ENCODE measurements around the gene TMEFF2. TPM values are rescaled to one million over a fixed set of nuclear protein-coding genes. Genes with fewer than 3 reads are reported as not detected.
"Not testable (repeated sequence)": the region's sequence is repeated elsewhere in the genome, so short reads cannot be mapped to it uniquely, and the experiment has no call there.

Gene TMEFF2
- total RNA-seq, 2 donors from 2014 or later: 3.2 to 55.8 TPM

GRCh38 chr2:192091476-192091875 lies 103.3 kb downstream of the TMEFF2 start:
- H3K27ac ChIP-seq: no peak overlapping the region
- TF ChIP-seq POLR2AphosphoS5 (IDR thresholded peaks at IDR 0.05) (no peak), POLR2A (IDR thresholded peaks at IDR 0.05) (no peak), CTCF (IDR thresholded peaks at IDR 0.05) (no peak)
- WGBS: 50% methylated on average over 1 of the region's 1 CpG
- intact Hi-C loops (cut with DNase I): no loop called here
- H3K36me3 ChIP-seq: no peaks in the 10 kb centered on the region
- no peak overlapping the region for H3K4me3 ChIP-seq
- no peaks in the 10 kb centered on the region for H3K4me1 ChIP-seq (replicated peaks)
- no peaks in the 10 kb centered on the region for H3K9me3 ChIP-seq
- no peaks in the 10 kb centered on the region for H3K27me3 ChIP-seq (replicated peaks; ENCODE audit: insufficient read depth)
- DNase-seq (ENCODE audit: low spot score): no peak

DNA sequence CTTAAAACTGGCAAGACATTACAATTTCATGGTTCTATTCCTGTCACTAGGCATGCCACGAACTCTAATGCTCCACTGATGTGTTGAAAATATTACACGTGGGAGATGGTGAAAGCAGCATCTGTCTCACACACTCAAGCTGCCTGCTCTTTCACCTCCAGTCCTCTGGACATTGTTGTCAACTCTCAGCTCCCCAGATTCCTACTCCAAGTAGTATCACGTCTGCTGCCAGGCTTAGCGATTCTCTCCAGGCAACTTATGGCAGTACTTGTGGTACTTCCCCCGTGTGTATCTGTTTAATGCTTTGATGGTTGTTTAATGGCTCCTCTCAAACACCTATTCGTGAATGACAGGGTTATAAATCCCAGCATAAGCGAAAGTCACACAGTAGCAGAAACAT lies 103.8 kb downstream of the TMEFF2 start:
- Histone ChIP-seq H3K36me3 (no peaks in the 10 kb centered on the region), H3K4me3 (no peak overlapping the region), H3K9me3 (no peaks in the 10 kb centered on the region), H3K4me1 (replicated peaks) (no peaks in the 10 kb centered on the region), H3K27me3 (replicated peaks; ENCODE audit: insufficient read depth) (no peaks in the 10 kb centered on the region), H3K27ac (no peak overlapping the region)
- TF ChIP-seq POLR2AphosphoS5 (IDR thresholded peaks at IDR 0.05): no peak
- TF ChIP-seq CTCF (IDR thresholded peaks at IDR 0.05): no peak
- TF ChIP-seq POLR2A (IDR thresholded peaks at IDR 0.05): no peak
- no peak for DNase-seq (ENCODE audit: low spot score)
- intact Hi-C loops (cut with DNase I): no loop called here
- WGBS: 51% methylated on average over 7 of the region's 7 CpGs

- intact Hi-C loops (cut with DNase I): no loop called here
- no peaks in the 10 kb centered on the region for H3K27me3 ChIP-seq (replicated peaks; ENCODE audit: insufficient read depth)
- TF ChIP-seq POLR2A (IDR thresholded peaks at IDR 0.05) (no peak), CTCF (IDR thresholded peaks at IDR 0.05) (no peak), POLR2AphosphoS5 (IDR thresholded peaks at IDR 0.05) (no peak)
Observed at GRCh38 chr2:192087398-192087958, 107.3 kb downstream of the TMEFF2 start.

DNA sequence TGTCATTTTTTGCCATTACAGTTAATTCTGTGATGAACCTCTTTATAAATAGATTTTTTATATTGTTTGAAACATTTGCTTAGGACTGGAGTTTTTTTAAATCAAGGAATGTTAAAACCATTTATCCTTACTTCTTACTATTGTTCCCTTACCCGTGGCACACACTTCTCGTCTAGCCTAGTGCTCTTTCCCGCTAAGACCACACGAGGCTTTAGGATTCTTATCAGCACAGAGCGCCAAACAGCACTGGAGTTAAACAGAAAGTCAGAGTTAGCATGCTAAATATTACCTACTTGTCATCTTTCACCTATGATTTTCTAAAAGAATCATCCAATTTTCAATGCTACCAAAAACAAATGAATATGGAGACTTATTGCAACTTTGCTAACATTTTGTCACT lies 112.6 kb downstream of the TMEFF2 start:
- WGBS: 85% methylated on average over 5 of the region's 5 CpGs
- Histone ChIP-seq H3K9me3 (no peaks in the 10 kb centered on the region), H3K36me3 (no peaks in the 10 kb centered on the region), H3K4me3 (no peak overlapping the region), H3K4me1 (replicated peaks) (no peaks in the 10 kb centered on the region), H3K27me3 (replicated peaks; ENCODE audit: insufficient read depth) (no peaks in the 10 kb centered on the region), H3K27ac (no peak overlapping the region)
- no peak for TF ChIP-seq POLR2A (IDR thresholded peaks at IDR 0.05)
- TF ChIP-seq CTCF (IDR thresholded peaks at IDR 0.05): no peak
- TF ChIP-seq POLR2AphosphoS5 (IDR thresholded peaks at IDR 0.05): no peak
- intact Hi-C loops (cut with DNase I): no loop called here
- DNase-seq (ENCODE audit: low spot score): no peak

More at GRCh38 chr2:192087398-192087958, 107.3 kb downstream of the TMEFF2 start:
- 13% methylated on average over 4 of the region's 4 CpGs for WGBS
- no peaks in the 10 kb centered on the region for H3K4me1 ChIP-seq (replicated peaks)
- no peaks in the 10 kb centered on the region for H3K36me3 ChIP-seq
- H3K27ac ChIP-seq: no peak overlapping the region
- H3K4me3 ChIP-seq: no peak overlapping the region
- H3K9me3 ChIP-seq: no peaks in the 10 kb centered on the region
- DNase-seq (ENCODE audit: low spot score): no peak

DNA sequence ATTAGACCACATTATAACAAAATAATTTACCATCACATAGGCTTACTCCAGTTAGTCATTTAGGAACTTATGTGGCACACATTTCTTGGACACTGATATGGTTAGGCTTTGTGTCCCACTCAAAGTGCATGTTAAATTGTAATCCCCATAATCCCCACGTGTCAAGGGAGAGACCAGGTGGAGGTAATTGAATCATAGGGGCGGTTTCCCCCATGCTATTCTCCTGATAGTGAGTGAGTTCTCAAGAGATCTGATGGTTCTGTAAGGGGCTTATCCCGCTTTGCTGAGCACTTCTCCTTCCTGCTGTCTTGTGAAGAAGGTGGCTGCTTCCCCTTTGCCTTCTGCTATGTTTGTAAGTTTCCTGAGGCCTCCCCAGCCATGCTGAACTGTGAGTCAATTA lies 114.6 kb downstream of the TMEFF2 start:
- 80% methylated on average over 3 of the region's 3 CpGs for WGBS
- DNase-seq (ENCODE audit: low spot score); H3K4me1 ChIP-seq (replicated peaks); H3K27ac ChIP-seq; intact Hi-C loops (cut with DNase I); H3K4me3 ChIP-seq; H3K9me3 ChIP-seq; H3K36me3 ChIP-seq; H3K27me3 ChIP-seq (replicated peaks; ENCODE audit: insufficient read depth): not testable (repeated sequence)

Measured in prostate gland (tissue), 2 donors.